A549 (cell line): ENCODE measurements around the gene C8A. TPM values are rescaled to one million over a fixed set of nuclear protein-coding genes. Genes with fewer than 3 reads are reported as not detected.

Experiments
- ATAC-seq, 2 experiments: fragments of 200-7000 bp in 1 of 2; fragments of >200 bp in 1 of 2; cut with Nextera tagmentation in 1 of 2; cut with Tn5 transposase in 1 of 2; 3 replicates each; pipeline versions ENCODE4 v1.8.0 to v1.9.1; 2018 to 2020; ENCODE audit warnings: mild to moderate bottlenecking in 1 of 2, moderate library complexity in 1 of 2
- CTCF ChIA-PET: fragments of 300-600 bp; sonication (Branson Sonifier 250); formaldehyde crosslinking; extraction: SDS; loops from one replicate; lab custom pipeline; 2021; ENCODE audit warnings: antibody characterized with exemption, inconsistent platforms; lab: Yijun Ruan, JAX
- POLR2A ChIA-PET: fragments of 350-600 bp; formaldehyde crosslinking; extraction: SDS; loops from one replicate; lab custom pipeline; 2021; ENCODE audit warnings: antibody characterized with exemption, inconsistent platforms; lab: Yijun Ruan, JAX
- DNase-seq, 2 experiments: peaks; one replicate each; pipeline versions ENCODE4 v3.0.0 to v3.0.0-alpha.2; 2011 to 2016; ENCODE audit warnings: low read depth in 1 of 2, low spot score in 1 of 2
- FAIRE-seq: peaks from 2 replicates; lab custom pipeline; 2011; peaks lifted over from hg19 to GRCh38; lab: Jason Lieb, UNC
- H3K27ac ChIP-seq, 2 experiments: fragments of >200 bp; sonication (Bioruptor Twin); formaldehyde crosslinking; 3 replicates each; pipeline ENCODE4 v1.5.1; 2016 to 2017
- H3K4me1 ChIP-seq: fragments of >200 bp; sonication (Bioruptor Twin); formaldehyde crosslinking; 3 replicates; pipeline ENCODE4 v1.6.1; 2016
- H3K4me2 ChIP-seq: fragments of >200 bp; sonication (Bioruptor Twin); formaldehyde crosslinking; 3 replicates; pipeline ENCODE4 v1.6.1; 2016
- H3K4me3 ChIP-seq: fragments of >200 bp; sonication (Bioruptor Twin); formaldehyde crosslinking; 3 replicates; pipeline ENCODE4 v1.5.1; 2016
- H3K9me3 ChIP-seq: fragments of >200 bp; sonication (Bioruptor Twin); formaldehyde crosslinking; 3 replicates; pipeline ENCODE4 v1.6.1; 2016
- ATOH8 ChIP-seq: fragments of 250-450 bp; sonication (Bioruptor Pico); IDR thresholded peaks from 2 replicates; pipeline ENCODE4 v1.5.0; 2020; ENCODE audit warnings: low read depth, mild to moderate bottlenecking, moderate library complexity
- BCL3 ChIP-seq: fragments of >200 bp; sonication (Bioruptor Twin); formaldehyde crosslinking; IDR thresholded peaks from 3 replicates; pipeline ENCODE4 v1.6.1; 2016
- BHLHE40 ChIP-seq: IDR thresholded peaks from 2 replicates; pipeline ENCODE4 v1.6.1; 2012; ENCODE audit warnings: low read depth, low read length, inconsistent platforms
- CBX2 ChIP-seq: fragments of 200-600 bp; sonication (generic); IDR thresholded peaks from 2 replicates; pipeline ENCODE4 v1.6.1; 2016; ENCODE audit warnings: low read depth, mild to moderate bottlenecking, borderline replicate concordance
- CBX8 ChIP-seq: fragments of 200-600 bp; sonication (generic); IDR thresholded peaks from 2 replicates; pipeline ENCODE4 v1.6.1; 2016
- CHD2 ChIP-seq: fragments of 150-350 bp; IDR thresholded peaks from 2 replicates; pipeline ENCODE4 v1.6.1; 2014; ENCODE audit warnings: low read length; ENCODE audit not compliant: partially characterized antibody
- CTCF ChIP-seq: fragments of >200 bp; sonication (Bioruptor Twin); formaldehyde crosslinking; IDR thresholded peaks from 3 replicates; pipeline ENCODE4 v1.5.1; 2016
- EHF ChIP-seq: fragments of 250-450 bp; sonication (Bioruptor Pico); IDR thresholded peaks from 2 replicates; pipeline ENCODE4 v1.5.0; 2020; ENCODE audit warnings: mild to moderate bottlenecking
- ELK1 ChIP-seq: fragments of 150-350 bp; IDR thresholded peaks from 2 replicates; pipeline ENCODE4 v1.6.1; 2014; ENCODE audit warnings: low read depth, mild to moderate bottlenecking, low read length
- EP300 ChIP-seq, 2 experiments: fragments of >200 bp; sonication (Bioruptor Twin); formaldehyde crosslinking; IDR thresholded peaks; 2 replicates in 1 of 2; 3 replicates in 1 of 2; pipeline ENCODE4 v1.6.1; 2016 to 2017
- FOSL2 ChIP-seq, 2 experiments: fragments of 450-650 bp in 1 of 2; fragments of >200 bp in 1 of 2; sonication (Bioruptor Twin) in 1 of 2; formaldehyde crosslinking; IDR thresholded peaks; 2 replicates each; pipeline versions ENCODE4 v1.5.0 to v1.6.1; 2016 to 2020; ENCODE audit warnings: mild to moderate bottlenecking in 1 of 2, moderate library complexity in 1 of 2
- HMGXB4 ChIP-seq: fragments of 250-450 bp; sonication (Bioruptor Pico); IDR thresholded peaks from 2 replicates; pipeline ENCODE4 v1.5.0; 2021; ENCODE audit warnings: mild to moderate bottlenecking, moderate library complexity, borderline replicate concordance
- HOXA7 ChIP-seq: fragments of 250-450 bp; sonication (Bioruptor Pico); IDR thresholded peaks from 2 replicates; pipeline ENCODE4 v1.5.0; 2020; ENCODE audit warnings: mild to moderate bottlenecking, moderate library complexity
- HOXB13 ChIP-seq: fragments of 250-450 bp; sonication (Bioruptor Pico); IDR thresholded peaks from 2 replicates; pipeline ENCODE4 v1.5.0; 2020; ENCODE audit warnings: low read depth, mild to moderate bottlenecking, moderate library complexity
- HOXB5 ChIP-seq: fragments of 250-450 bp; sonication (Bioruptor Pico); IDR thresholded peaks from 2 replicates; pipeline ENCODE4 v1.5.0; 2020; ENCODE audit warnings: mild to moderate bottlenecking, moderate library complexity
- JUN ChIP-seq, 2 experiments: fragments of >200 bp; sonication (Bioruptor Twin); formaldehyde crosslinking; IDR thresholded peaks; 2 replicates in 1 of 2; 3 replicates in 1 of 2; pipeline ENCODE4 v1.6.1; 2016 to 2017
- JUNB ChIP-seq: fragments of >200 bp; sonication (Bioruptor Twin); formaldehyde crosslinking; IDR thresholded peaks from 2 replicates; pipeline ENCODE4 v1.6.1; 2016
- KDM1A ChIP-seq: fragments of 200-600 bp; sonication (generic); IDR thresholded peaks from 2 replicates; pipeline ENCODE4 v1.6.1; 2016; ENCODE audit warnings: low read depth, mild to moderate bottlenecking
- KDM5A ChIP-seq: fragments of 200-600 bp; sonication (generic); IDR thresholded peaks from 2 replicates; pipeline ENCODE4 v1.6.1; 2016; ENCODE audit warnings: antibody characterized with exemption, mild to moderate bottlenecking
- MAFK ChIP-seq: fragments of 450-650 bp; IDR thresholded peaks from 2 replicates; pipeline ENCODE4 v1.6.1; 2014; ENCODE audit not compliant: partially characterized antibody
- MAX ChIP-seq: IDR thresholded peaks from 2 replicates; pipeline ENCODE4 v1.6.1; 2012
- MAZ ChIP-seq: fragments of 150-350 bp; IDR thresholded peaks from 2 replicates; pipeline ENCODE4 v1.6.1; 2014; ENCODE audit warnings: antibody characterized with exemption, low read depth, low read length, borderline replicate concordance
- NPAS2 ChIP-seq: fragments of 250-450 bp; sonication (Bioruptor Pico); IDR thresholded peaks from 2 replicates; pipeline ENCODE4 v1.8.0; 2022; ENCODE audit warnings: mild to moderate bottlenecking, moderate library complexity, borderline replicate concordance
- NR3C1 ChIP-seq: fragments of >200 bp; sonication (Bioruptor Twin); formaldehyde crosslinking; IDR thresholded peaks from 3 replicates; pipeline ENCODE4 v1.6.1; 2017
- POLR2AphosphoS2 ChIP-seq: conservative IDR thresholded peaks from 2 replicates; pipeline ENCODE4 v1.6.1; 2012; ENCODE audit warnings: low read length, improper control_type of control experiment, inconsistent platforms
- RCOR1 ChIP-seq: fragments of 150-350 bp; IDR thresholded peaks from 2 replicates; pipeline ENCODE4 v1.6.1; 2014; ENCODE audit warnings: antibody characterized with exemption, low read length, low read depth
- RNF2 ChIP-seq: fragments of 200-600 bp; sonication (generic); IDR thresholded peaks from 2 replicates; pipeline ENCODE4 v1.6.1; 2016; ENCODE audit warnings: low read depth, mild to moderate bottlenecking, antibody characterized with exemption, moderate library complexity, borderline replicate concordance
- SREBF2 ChIP-seq: fragments of 450-650 bp; IDR thresholded peaks from 2 replicates; pipeline ENCODE4 v1.6.1; 2014; ENCODE audit warnings: mild to moderate bottlenecking, moderate library complexity
- ZFP36 ChIP-seq: fragments of 450-650 bp; IDR thresholded peaks from 2 replicates; pipeline ENCODE4 v1.6.1; 2014; ENCODE audit warnings: borderline replicate concordance; ENCODE audit not compliant: partially characterized antibody
- WGBS: methylation state at CpG from one replicate; pipeline ENCODE4 v1.1.6; 2017; ENCODE audit errors: missing lambda C conversion rate; 5-methylcytosine and 5-hydroxymethylcytosine counted together
- polyA plus RNA-seq, 4 experiments: library from polyadenylated mRNA; depleted of rRNA in 3 of 4; stranded (reverse); fragments of >200 nt; fragmentation: RNase III in 1 of 4; extraction: RNeasy Plus Mini Kit Qiagen cat#74134 plus additional on column Dnase treatment in 1 of 4; gene quantifications; 2 replicates in 3 of 4; 3 replicates in 1 of 4; pipeline ENCODE4 v1.2.3, GENCODE V29; 2011 to 2017

The C8A gene
- polyA plus RNA-seq, 2 of the 4 experiments (the other 2 are of a cell fraction), result not detected

GRCh38 chr1:56872597-56872996 is 18.0 kb downstream of the C8A start:
- ATAC-seq (no peak), FAIRE-seq (no peak), DNase-seq (no peak)
- CTCF ChIA-PET, result no interaction called here
- Histone ChIP-seq H3K4me3 (no peak overlapping the region), H3K27ac (no peak overlapping the region), H3K4me2 (no peak overlapping the region), H3K9me3 (no peaks in the 10 kb centered on the region), H3K4me1 (no peaks in the 10 kb centered on the region)
- TF ChIP-seq ZFP36 (no peak), RCOR1 (no peak), EP300 (IDR thresholded peaks at IDR 0.05) (no peak), HOXA7 (no peak), EHF (CRISPR knock-in tag) (no peak), CBX8 (no peak), HOXB13 (CRISPR knock-in tag) (no peak), NPAS2 (CRISPR knock-in tag) (no peak), CBX2 (no peak), SREBF2 (no peak), BHLHE40 (no peak), FOSL2 (IDR thresholded peaks at IDR 0.05) (no peak), FOSL2 (CRISPR knock-in tag; IDR thresholded peaks at IDR 0.05) (no peak)
- POLR2A ChIA-PET, result no interaction called here

GRCh38 chr1:56873213-56873612 is 18.6 kb downstream of the C8A start:
- 0% methylated on average over 1 of the region's 1 CpG for WGBS
- no peak overlapping the region for H3K27ac ChIP-seq
- FAIRE-seq (no peak), ATAC-seq (no peak), DNase-seq (no peak)
- H3K4me1 ChIP-seq, result no peaks in the 10 kb centered on the region
- no peak for TF ChIP-seq BHLHE40
- no peak for TF ChIP-seq CHD2
- no peak for TF ChIP-seq CTCF
- no peak for TF ChIP-seq SREBF2
- no peak for TF ChIP-seq EHF (CRISPR knock-in tag)
- TF ChIP-seq HOXB5 (CRISPR knock-in tag), result no peak
- no peak for TF ChIP-seq JUNB
- TF ChIP-seq ATOH8 (CRISPR knock-in tag), result no peak
- TF ChIP-seq KDM5A, result no peak
- TF ChIP-seq MAFK, result no peak
- TF ChIP-seq FOSL2 (IDR thresholded peaks at IDR 0.05), result no peak
- no peak for TF ChIP-seq FOSL2 (CRISPR knock-in tag; IDR thresholded peaks at IDR 0.05)
- no peak for TF ChIP-seq HOXB13 (CRISPR knock-in tag)
- no peak for TF ChIP-seq BCL3
- no peak for TF ChIP-seq POLR2AphosphoS2
- TF ChIP-seq JUN (IDR thresholded peaks at IDR 0.05), result no peak
- POLR2A ChIA-PET, result no interaction called here
- CTCF ChIA-PET, result no interaction called here
- no peaks in the 10 kb centered on the region for H3K9me3 ChIP-seq
- H3K4me3 ChIP-seq, result no peak overlapping the region
- no peak overlapping the region for H3K4me2 ChIP-seq

- Histone ChIP-seq H3K27ac (no peak overlapping the region), H3K4me3 (no peak overlapping the region), H3K4me2 (no peak overlapping the region), H3K4me1 (no peaks in the 10 kb centered on the region), H3K9me3 (no peaks in the 10 kb centered on the region)
- ATAC-seq (no peak), DNase-seq (no peak), FAIRE-seq (no peak)
- 0% methylated on average over 4 of the region's 4 CpGs for WGBS
- POLR2A ChIA-PET, result no interaction called here
- CTCF ChIA-PET, result no interaction called here
- TF ChIP-seq KDM1A, result no peak
- no peak for TF ChIP-seq ELK1
- no peak for TF ChIP-seq JUNB
- TF ChIP-seq MAZ, result no peak
- no peak for TF ChIP-seq FOSL2 (IDR thresholded peaks at IDR 0.05)
- no peak for TF ChIP-seq FOSL2 (CRISPR knock-in tag; IDR thresholded peaks at IDR 0.05)
- TF ChIP-seq MAX, result no peak
- no peak for TF ChIP-seq HMGXB4 (CRISPR knock-in tag)
- TF ChIP-seq RNF2, result no peak
- no peak for TF ChIP-seq NPAS2 (CRISPR knock-in tag)
- TF ChIP-seq NR3C1, result no peak
Measured at GRCh38 chr1:56874689-56875088, 20.1 kb downstream of the C8A start.
